C4-2B (cell line): ENCODE results near the gene PLAC1.

Source experiments
- H3K27ac ChIP-seq: fragments of 450-650 bp; 2 replicates; pipeline ENCODE4 v1.5.1; 2017
- CTCF ChIP-seq: fragments of 450-650 bp; conservative IDR thresholded peaks from 2 replicates; pipeline ENCODE4 v1.5.1; 2017; ENCODE audit warnings: mild to moderate bottlenecking
- ZFX ChIP-seq: fragments of 450-650 bp; IDR thresholded peaks from 2 replicates; pipeline ENCODE4 v1.6.1; 2017

Gene PLAC1

DNA sequence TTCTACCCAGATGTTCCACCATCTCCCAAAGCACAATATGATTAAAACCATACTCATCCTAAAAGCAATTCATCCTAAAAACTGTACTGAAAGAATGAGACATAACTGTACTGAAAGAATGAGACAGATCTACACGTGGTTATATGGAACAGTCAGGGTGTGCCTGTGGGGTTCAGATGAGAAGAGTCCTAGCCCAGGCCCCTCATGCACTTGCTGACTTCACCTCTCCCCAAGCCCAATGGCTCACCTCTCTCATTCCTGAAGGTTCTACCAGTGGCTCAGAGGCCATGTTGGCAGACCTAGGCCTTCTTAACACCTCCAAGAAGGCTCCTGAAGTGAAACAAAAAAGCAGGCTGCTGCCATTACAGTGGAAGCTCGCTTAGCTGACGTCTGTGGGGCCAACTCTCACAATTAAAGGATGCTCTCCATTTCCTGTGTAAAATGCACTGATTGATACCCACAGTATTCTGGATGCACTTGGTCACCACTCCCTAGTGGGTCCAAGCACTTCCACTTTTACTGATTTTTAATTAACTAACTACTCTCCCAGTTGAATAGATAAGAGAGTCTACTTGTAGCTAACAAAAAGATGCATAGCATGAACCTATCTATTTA, 3.8 kb downstream of the PLAC1 start:
- TF ChIP-seq ZFX: no peak
- no peak for TF ChIP-seq CTCF
- H3K27ac ChIP-seq: no peak overlapping the region

- H3K27ac ChIP-seq: no peak overlapping the region
- TF ChIP-seq ZFX (no peak), CTCF (no peak)
Observed at GRCh38 chrX:134653835-134654234, 4.4 kb downstream of the PLAC1 start.

- no peak for TF ChIP-seq CTCF
Observed at GRCh38 chrX:134650701-134651100, 7.6 kb downstream of the PLAC1 start.

GRCh38 chrX:134649770-134650169, 8.5 kb downstream of the PLAC1 start:
- TF ChIP-seq ZFX: no peak
- no peak overlapping the region for H3K27ac ChIP-seq

More at GRCh38 chrX:134650701-134651100, 7.6 kb downstream of the PLAC1 start:
- no peak overlapping the region for H3K27ac ChIP-seq

GRCh38 chrX:134647477-134647877, 10.8 kb downstream of the PLAC1 start:
- TF ChIP-seq ZFX (no peak), CTCF (no peak)
- no peak overlapping the region for H3K27ac ChIP-seq

DNA sequence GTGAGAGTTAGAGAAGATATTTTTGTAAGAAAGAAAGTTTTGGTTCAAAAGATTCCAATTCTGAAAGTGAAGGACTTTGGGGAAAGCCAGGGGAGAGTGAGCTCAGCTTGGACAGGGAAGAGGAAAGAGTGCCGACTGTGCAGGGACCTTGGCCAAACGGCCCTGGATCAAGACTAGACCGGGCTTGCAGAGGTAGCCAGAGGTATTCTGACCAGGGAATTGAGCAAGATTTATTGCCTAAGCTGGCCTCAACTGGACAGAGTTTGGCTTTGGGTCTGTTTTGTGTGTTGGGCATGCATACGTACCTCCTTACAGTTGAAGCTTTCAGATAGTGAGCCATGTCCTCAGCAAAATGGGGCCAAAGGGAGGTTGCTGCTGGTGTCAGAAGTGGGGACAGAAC, 11.6 kb downstream of the PLAC1 start:
- H3K27ac ChIP-seq: no peak overlapping the region
- TF ChIP-seq CTCF (no peak), ZFX (no peak)

- H3K27ac ChIP-seq: no peak overlapping the region
- TF ChIP-seq ZFX (no peak), CTCF (no peak)
Observed at GRCh38 chrX:134645936-134646543, 12.2 kb downstream of the PLAC1 start.

DNA sequence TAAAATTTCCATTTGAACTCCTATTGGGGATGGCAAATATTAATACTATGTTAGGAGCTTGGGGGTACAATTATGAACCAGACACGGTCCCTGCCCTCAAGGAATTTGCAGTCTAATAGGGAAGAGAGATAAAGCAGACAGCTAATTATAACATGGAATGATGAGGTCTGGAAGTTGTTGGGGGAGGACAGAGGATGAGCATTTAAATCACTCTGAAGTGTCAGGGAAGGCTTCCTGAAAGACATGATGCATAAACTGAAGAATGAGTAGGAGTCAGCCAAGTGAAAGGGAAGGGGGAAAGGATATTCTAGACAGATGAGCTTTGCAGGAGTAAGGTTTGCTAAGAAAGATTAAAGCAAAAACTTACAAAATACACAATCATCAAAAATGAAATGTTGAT, 15.9 kb downstream of the PLAC1 start:
- no peak overlapping the region for H3K27ac ChIP-seq
- TF ChIP-seq ZFX (no peak), CTCF (no peak)
